Left kidney (tissue), 2 donors: ENCODE results near the gene ACSF3. TPM values are rescaled to one million over a fixed set of nuclear protein-coding genes. Genes with fewer than 3 reads are reported as not detected.
"Not testable (repeated sequence)": the region's sequence is repeated elsewhere in the genome, so short reads cannot be mapped to it uniquely, and the experiment has no call there.

ENCODE experiments used
- DNase-seq: peaks from one replicate; pipeline ENCODE4 v3.0.0-alpha.2; 2013
- polyA plus RNA-seq: library from polyadenylated mRNA; unstranded; fragments of 120-200 nt; gene quantifications from one replicate; pipeline ENCODE4 v1.2.1, GENCODE V29; 2013; ENCODE audit not compliant: insufficient read length

ACSF3 gene
- polyA plus RNA-seq, 1 donor = 30.5 TPM

DNA sequence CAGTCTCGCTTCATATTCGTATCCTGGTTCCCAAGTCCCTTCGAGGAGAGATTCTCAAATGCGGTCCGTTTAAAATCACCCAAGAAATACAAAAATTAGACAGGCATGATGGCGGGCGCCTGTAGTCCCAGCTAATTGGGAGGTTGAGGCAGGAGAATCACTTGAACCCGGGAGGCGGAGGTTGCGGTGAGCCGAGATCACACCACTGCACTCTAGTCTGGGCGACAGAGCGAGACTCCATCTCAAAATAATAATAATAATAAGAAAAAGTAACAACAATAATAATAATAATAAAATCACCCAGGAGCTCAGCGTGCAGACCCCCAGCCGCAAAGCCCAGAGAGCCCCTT is 425 bp upstream of the ACSF3 start:
- not testable (repeated sequence) for DNase-seq

DNA sequence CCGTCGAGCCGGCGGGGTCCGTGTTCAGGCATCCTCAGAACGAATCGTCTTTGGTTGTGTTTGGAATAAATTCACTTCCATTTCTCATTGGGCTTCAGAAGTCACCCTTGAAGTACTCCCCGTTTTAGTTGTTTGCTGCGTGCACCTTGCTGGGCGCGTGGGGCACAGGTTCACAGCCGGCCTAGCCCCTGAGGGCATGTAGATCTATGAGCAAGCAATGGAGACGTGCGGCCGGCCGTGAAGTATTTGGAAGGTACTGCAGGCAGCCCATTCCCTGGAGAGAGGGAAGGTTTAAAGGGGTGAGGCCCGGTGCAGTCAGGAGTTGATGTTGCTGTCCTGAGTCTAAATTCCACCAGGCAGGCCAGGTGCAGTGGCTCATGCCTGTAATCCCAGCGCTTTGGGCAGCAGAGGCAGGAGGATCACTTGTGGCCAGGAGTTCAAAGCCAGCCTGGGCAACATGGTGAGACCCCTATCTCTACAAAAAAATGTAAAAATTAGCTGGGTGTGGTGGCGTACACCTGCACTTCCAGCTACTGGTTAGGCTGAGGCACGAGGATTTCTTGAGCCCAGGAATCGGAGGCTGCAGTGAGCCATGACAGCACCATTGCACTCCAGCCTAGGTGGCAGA is 714 bp downstream of the ACSF3 start:
- no peak for DNase-seq

DNA sequence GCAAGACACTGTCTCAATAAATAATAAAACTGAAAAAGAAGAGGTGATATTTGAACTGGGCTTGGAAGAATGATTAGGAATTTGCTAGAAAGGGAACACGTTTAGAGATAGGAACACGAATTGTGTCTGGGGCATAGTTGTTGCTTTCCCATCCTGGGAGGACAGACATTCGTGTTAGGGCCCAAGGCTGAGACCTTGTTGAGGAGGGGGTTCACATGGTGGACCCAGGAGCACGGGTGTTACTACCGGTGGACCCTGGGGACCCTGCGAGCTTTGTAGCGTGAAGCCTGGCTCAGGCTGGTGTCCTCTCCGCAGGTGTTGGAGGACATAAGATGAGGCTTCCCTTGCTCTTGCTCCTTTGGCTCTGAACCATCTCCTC is 1.2 kb downstream of the ACSF3 start:
- no peak for DNase-seq

DNA sequence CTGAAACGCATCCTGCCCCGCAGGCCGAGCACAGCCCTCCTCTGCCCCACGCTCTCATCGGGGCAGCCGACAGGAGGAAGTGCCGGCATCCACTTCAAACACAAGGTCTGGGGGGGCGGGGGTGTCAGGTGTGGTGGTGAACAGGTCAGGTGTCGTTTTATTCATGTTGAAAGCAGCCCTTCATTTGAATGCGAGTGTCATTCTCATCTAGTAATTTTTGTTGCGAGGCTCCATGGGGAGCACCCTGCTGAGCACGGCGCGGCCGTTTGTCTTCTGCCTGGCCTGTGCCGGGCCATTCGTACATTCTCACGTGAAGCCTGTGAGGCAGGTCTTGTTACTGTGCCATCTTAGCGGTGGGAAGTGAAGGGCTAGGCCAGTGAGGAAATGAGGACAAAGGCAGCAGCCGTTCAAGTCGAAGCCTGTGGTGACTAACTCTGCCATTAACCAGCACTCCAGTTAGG is 1.9 kb downstream of the ACSF3 start:
- no peak for DNase-seq

DNA sequence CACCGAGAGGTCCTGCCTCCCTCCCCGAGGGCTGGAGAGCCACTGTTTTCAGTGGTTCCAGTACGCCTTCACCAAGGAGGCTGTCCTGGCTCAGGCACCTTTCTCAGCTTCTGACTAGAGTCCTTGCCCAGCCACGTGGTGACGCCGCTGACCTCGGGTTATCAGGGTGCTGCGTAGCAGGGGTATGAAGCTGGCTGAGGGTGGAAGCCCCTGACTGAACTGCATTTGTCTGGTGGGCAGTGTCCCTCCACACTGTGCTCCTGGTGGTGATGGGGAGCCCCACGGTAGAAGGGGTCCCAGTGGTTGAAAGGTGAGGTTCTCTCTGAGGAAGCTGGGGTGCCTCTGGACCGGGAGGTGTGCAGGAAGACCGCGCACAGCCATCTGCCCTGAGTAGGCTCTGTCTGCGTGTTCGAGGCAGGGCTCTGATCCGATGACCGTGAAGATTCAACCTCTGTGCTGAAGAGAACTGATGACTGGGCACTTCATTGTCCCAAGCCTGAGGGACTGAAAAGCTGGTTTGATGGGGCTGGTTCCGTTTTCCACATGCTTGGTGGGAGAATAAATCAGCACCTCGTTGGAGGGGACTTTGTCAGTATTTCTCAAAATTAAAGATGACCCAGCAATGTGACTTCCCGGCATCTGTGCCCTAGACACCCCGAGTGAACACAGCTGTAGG is 2.5 kb downstream of the ACSF3 start:
- no peak for DNase-seq

DNA sequence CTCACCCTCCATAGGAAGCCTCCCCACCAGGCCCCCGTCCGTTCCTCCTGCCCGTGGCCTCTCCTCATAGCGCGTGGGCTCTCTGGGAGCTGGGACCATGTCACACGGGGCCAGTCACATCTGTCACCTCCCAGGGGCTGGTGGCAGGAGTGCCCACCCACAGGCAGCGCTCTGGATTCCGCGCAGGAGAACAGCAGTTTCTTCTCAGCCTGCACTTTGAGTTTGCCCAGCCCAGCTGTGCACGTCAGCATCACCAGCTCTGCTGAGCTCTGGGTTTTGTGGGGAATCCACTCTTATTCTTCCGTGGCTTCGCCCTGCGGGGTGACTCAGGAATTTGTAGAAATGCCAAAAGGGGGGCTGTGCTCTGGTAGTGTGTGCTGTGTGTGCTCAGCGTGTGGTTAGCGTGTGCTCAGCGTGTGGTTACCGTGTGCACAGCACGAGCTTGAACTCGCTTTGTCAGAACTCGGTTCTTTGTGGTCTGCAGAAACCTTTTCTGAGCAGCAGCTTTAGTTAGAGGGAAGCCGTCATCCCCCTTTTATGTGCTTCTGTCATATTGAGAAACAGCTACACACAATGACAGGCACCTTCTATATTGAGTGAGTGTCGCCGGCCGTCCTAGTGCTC is 3.2 kb downstream of the ACSF3 start:
- no peak for DNase-seq

DNA sequence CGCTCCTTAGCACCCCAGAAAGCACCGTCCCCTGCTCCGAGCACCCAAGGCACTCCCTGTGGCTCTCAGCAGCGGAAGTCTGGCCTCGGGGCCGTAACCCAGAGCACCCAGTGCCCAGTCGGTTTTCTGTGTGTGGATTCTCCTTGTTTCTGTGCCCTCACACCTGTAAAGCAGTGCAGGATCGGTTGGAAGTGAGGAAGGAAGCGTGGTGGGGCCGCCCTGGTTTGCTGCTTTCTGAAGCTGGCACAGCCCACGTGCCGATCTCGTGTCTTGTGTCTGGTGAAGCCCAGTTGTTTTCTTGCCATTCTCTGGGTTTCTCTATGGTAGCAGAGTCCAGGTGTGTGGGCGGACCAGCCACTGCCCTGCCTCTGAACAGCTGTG is 3.7 kb downstream of the ACSF3 start:
- DNase-seq = no peak

DNA sequence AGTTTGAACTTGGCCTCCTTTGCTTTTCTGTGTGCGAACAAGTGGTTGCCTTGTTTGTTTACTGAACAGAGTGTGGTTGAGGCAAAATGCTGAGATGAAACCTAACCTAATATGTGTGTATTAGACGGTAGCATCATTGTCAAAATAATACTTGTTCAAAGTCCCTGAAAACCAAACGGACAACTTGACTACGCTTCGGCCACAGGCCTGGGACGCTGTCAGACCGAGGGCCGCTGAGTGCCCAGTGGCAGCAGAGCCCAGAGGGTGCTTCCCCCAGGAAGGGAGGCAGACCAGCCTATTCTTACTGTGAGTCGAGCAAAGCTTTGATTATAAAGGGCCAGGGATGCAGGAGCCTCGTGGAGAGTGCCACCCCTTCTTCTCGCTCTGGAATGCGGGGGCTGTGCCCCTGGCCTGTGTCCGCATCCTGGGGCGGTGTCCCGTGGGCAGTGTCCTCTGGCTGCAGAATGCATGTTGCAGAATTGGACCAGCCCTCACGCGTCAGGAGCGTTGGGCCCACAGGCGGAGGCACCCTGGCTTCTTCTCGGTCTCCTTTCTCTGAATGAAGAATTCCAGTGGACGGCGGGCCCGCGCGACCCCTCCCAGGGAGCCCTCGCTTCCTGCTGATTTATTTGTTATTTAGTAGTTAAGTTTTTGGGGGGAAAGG is 5.2 kb downstream of the ACSF3 start:
- no peak for DNase-seq

DNA sequence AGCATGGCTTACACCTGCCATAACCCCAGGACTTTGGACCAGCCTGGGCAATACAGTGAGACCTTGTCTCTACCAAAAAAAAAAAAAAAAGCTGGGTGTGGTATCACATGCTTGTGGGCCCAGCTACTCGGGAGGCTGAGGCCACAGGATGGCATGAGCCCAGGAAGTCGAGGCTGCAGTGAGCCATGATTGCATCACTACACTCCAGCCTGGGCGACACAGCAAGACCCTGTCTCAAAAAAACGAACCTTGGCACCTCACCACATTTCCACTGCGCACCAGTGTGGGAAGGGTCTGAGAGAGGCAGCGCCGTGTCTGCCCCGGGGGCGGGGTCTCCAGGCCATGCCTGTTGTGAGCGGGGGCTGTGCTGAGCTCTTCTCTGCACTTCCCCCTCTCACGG is 6.3 kb downstream of the ACSF3 start:
- DNase-seq = no peak

DNA sequence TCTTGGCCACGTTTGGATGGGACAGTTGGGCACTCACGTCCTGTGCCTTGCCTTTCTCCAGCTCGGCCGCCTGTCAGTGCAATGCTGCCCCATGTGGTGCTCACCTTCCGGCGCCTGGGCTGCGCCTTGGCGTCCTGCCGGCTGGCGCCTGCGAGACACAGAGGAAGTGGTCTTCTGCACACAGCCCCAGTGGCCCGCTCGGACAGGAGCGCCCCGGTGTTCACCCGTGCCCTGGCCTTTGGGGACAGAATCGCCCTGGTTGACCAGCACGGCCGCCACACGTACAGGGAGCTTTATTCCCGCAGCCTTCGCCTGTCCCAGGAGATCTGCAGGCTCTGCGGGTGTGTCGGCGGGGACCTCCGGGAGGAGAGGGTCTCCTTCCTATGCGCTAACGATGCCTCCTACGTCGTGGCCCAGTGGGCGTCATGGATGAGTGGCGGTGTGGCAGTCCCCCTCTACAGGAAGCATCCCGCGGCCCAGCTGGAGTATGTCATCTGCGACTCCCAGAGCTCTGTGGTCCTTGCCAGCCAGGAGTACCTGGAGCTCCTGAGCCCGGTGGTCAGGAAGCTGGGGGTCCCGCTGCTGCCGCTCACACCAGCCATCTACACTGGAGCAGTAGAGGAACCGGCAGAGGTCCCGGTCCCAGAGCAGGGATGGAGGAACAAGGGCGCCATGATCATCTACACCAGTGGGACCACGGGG is 7.1 kb downstream of the ACSF3 start:
- DNase-seq = no peak

DNA sequence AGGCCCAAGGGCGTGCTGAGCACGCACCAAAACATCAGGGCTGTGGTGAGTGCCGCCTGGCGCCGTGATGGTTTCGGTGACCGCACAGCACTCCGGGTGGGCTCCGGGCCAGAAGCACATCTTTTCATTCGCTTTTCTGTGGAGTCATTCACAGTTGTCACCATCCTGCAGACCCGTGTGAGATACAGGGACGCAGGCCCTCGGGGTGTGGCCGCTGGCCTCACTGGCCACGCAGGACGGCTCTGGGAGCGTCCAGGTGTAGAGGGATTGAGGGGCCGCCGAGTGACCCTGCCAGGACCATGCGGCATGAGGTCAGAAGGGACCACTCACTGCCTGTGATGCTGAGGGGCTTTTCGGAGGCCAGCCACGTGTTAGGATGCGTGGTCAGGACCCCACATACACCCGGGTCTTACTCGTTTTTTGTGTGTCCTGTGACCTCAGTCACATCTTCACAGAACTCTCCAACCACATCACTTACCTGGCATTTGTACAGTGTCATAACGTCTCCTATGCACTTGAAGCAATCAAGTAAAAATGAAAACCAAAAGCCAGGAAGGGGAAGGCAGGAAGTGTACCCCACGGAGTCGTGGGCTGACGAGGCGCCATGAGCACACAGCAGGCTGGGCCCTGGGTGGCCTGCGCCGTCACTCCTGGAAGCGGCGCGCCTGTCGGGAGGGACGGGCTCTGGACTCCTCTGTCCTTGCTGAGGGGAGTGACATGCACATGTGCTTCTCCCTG is 7.8 kb downstream of the ACSF3 start:
- no peak for DNase-seq

DNA sequence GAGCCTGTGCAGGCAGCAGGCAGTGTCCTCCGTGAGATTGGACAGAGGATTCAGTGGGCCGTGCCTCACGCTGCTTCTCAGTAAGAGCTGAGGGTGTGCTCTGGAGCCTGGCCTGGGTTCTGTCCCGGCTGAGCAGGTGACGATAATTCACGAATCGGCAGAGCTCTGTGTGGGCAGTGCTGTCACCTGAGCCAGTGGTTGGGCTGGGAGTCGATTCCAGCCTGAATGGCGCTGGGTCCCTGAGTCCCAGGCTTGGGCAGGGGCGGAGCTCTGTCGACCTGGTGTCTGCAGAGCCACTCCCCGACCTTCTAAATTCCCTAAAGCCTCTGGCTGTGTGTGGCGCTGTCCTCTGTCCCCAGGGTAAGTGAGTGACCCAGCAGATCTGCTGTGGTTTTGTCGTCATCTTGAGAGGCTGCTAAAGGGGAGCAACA is 8.4 kb downstream of the ACSF3 start:
- DNase-seq = no peak

DNA sequence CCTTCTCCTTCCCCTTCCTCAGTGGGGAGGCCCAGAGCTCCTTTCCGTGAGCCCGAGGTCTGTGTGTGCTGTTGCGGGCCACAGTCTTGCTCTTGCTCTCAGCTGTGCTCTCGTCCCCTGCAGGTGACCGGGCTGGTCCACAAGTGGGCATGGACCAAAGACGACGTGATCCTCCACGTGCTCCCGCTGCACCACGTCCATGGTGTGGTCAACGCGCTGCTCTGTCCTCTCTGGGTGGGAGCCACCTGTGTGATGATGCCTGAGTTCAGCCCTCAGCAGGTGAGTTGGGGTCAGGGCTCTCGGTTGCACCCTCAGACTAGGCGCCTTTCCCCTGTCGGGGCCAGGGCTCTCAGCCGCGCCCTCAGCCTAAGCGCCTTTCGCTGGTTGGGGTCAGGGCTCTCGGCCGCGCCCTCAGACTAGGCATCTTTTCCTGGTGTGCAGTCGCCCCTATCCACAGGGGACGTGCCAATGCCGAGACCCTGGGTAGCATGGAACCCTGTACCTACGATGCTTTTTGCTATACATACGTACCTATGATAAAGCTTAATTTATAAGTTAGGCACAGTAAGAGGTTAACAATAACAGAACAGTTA is 8.9 kb downstream of the ACSF3 start:
- DNase-seq = no peak

DNA sequence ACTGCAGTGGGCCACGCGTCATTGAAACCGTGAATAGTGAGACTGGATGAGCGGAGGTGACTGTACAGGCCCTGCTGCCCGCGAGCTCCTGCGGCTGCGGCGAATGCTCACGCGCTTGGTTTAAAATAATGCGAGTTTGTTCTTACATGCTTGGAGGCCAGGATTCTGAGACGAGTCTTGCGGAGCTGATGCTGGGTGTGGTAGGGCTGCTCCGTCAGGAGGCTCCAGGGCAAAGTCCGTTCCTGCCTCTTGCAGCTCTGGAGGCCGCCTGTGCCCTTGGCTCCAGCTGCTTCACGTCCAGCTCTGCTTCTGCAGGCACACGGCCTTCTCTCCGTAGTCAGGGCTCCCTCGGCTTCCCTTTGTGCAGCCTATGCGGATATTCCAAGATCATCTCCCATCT is 9.5 kb downstream of the ACSF3 start:
- DNase-seq = no peak

DNA sequence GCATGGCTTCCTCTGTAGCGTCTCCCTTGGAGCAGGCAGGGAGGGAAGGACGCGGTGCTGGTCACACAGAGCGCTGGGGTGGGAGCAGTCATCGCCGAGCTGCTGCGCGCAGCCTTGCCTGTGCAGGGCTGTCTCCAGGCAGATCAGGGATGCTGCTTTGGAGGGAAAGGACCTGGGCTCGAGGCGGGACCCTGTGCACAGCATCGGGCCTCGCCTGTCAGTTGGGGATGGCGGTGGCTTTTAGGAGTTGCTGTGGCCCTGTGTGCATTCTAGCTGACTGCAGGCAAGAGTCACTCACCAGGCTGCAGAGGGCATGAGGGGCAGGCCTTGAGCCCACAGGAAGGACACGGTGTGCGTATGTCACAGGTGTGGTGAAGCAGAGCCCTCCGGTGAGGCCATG is 10.1 kb downstream of the ACSF3 start:
- DNase-seq = no peak

DNA sequence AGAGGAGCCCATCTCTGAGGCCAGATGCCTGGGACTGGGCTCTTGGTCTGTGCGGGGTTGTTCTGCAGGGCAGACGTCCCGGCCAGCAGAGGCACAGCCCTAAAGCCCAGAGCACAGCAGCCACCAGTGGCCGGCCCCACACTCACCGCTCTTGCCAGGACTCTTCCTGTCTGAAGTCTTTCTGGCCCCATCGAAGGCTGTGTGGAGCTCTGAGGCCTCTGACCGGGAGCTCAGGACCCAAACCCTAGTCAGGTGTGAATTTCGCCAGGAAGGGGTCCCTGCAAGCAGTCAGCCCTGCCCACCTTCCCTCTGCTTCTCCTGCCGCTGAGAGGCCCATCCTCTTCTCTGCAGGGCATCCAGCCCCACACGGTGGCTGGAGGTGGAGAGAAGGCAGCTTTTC is 10.7 kb downstream of the ACSF3 start:
- no peak for DNase-seq

DNA sequence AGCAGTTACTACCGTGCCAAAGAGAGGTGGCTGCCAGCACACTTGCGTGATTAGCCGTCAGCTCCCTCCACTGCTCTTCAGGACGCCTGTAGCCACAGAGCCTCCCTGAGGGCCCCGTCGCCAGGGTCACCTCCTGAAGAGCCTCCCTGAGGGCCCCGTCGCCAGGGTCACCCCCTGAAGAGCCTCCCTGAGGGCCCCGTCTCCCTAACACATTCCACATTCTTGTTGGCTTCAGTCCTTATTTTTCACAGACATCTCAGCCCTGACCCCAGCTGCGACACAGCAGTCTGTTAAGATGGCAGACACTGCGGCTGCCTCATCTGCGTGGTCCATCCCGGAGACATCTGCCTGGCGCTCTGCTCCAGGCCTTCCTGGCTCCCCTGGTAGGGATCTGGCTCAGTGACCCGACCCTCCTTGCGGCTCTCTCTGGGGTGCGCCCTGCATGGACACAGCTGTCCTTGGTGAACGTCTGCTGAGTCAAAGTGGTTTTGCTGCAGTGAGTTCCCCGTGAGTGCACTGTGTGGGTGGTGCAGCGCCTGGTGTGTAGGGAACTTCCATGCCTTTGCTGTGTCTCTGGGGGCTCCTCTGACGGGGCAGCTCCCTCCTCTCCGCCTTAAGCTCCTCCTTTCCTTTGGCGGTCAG is 11.4 kb downstream of the ACSF3 start:
- no peak for DNase-seq

DNA sequence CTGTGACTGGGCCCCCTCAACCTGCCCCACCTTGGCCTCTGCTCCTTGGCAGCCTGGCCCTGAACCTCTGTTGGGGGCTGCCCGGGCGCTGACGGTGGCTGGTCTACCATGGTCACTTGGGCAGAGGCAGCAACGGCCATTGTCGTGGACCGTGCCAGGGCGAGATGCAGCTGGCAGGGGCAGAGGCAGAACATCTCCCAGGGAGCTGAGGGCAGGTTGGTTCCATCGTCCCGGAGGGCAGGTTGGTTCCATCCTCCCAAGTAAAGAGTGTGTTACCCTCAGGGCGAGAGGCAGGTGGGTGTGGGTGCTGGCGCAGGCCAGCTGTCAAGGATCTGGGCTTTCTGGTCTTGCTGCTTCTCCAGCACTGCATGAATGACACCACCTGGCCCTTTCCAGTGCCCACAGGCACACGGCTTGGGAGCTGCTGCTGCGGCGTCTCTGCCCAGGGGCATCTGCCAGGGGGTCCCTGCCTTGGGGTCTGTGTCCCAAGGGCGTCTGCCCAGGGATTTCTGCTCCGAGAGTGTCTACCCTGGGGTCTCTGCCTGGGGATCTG is 12.0 kb downstream of the ACSF3 start:
- DNase-seq = no peak

DNA sequence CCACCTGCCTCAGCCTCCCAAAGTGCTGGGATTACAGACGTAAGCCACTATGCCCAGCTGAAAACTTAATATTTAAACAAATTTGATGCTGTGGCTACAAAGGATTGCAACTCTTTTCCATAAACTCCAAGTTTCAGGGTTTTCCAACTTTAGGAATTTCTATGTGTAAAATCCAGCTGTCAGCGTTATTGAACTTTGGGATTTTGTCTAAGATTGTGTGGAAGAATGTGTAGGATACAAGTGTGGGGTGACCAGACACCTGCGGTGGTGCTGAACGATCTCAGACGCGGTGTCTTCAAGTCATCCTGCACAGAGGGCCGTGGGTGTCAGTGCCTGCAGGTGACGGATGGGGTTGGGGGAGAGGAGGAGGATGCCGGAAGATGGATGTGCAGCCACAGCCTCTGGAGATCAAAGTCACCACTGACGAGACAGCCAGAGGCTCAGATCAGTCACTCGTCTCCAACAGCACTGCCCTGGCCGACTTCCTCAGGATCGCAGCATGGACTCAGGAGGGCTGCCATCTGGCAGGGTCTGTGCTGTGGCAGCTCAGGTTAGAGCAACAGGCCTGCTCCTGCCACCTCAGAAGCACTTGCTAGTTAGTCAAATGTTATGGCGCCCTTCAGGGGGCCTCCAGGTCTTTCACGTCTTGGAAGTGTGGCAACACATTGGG is 13.0 kb downstream of the ACSF3 start:
- DNase-seq = no peak

DNA sequence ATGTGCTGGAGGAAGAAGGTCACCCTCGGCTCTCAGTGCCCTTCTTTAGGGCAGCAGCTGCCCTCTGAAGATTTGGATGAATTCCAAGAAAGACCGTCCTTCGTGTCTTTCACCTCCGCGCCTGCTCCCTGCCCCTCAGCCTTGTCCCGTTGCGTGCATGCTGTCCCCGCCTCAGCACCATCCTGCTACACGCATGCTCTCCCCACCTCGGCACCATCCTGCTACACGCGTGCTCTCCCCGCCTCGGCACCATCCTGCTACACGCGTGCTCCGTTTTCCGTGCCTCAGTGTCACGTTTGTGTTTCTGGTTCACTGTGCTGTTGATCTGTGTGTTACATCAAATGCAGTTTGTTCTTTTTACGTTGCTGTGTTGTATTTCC is 13.5 kb downstream of the ACSF3 start:
- no peak for DNase-seq
